DOHH2 (cell line): ENCODE data around the gene VANGL2.

ENCODE experiments used
- CTCF ChIP-seq: fragments of 200-600 bp; sonication (generic); IDR thresholded peaks from one replicate; pipeline ENCODE4 v1.5.1; 2014; ENCODE audit warnings: antibody characterized with exemption, mild to moderate bottlenecking, low read depth, low read length; ENCODE audit not compliant: poor library complexity, severe bottlenecking
- EZH2phosphoT487 ChIP-seq: fragments of 200-600 bp; sonication (generic); IDR thresholded peaks from 2 replicates; pipeline ENCODE4 v1.6.1; 2017; ENCODE audit warnings: borderline replicate concordance, mild to moderate bottlenecking, antibody characterized with exemption, low read length, moderate library complexity, mixed read lengths

GRCh38 chr1:160431006-160431405, 30.6 kb downstream of the VANGL2 start:
- TF ChIP-seq CTCF (no peak), EZH2phosphoT487 (no peak)
